Measurements from ENCODE around the gene PCDHB3. TPM values are rescaled to one million over a fixed set of nuclear protein-coding genes. Genes with fewer than 3 reads are reported as not detected.
"Not testable (repeated sequence)": the region's sequence is repeated elsewhere in the genome, so short reads cannot be mapped to it uniquely, and the experiment has no call there.

The PCDHB3 gene
- polyA plus RNA-seq, 6 donors from 2014 or later: not detected

DNA sequence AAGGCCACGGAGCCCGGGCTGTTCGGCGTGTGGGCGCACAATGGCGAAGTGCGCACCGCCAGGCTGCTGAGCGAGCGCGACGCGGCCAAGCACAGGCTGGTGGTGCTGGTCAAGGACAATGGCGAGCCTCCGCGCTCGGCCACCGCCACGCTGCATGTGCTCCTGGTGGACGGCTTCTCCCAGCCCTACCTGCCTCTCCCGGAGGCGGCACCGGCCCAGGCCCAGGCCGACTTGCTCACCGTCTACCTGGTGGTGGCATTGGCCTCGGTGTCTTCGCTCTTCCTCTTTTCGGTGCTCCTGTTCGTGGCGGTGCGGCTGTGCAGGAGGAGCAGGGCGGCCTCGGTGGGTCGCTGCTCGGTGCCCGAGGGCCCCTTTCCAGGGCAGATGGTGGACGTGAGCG lies 2.2 kb downstream of the PCDHB3 start:
- not testable (repeated sequence) for H3K27ac Mint-ChIP-seq; H3K4me1 Mint-ChIP-seq; ATAC-seq (ENCODE audit: low read depth in 2 of 2); H3K4me3 Mint-ChIP-seq; DNase-seq
- Mint-ChIP-seq H3K36me3 (peaks cover 11 to 15% of the 10 kb centered on the region in 2 donors), H3K27me3 (peaks cover 26 to 41% (median 28%) of the 10 kb centered on the region in 3 donors), H3K9me3 (peaks cover 4 to 44% (median 22%) of the 10 kb centered on the region in 7 donors)

DNA sequence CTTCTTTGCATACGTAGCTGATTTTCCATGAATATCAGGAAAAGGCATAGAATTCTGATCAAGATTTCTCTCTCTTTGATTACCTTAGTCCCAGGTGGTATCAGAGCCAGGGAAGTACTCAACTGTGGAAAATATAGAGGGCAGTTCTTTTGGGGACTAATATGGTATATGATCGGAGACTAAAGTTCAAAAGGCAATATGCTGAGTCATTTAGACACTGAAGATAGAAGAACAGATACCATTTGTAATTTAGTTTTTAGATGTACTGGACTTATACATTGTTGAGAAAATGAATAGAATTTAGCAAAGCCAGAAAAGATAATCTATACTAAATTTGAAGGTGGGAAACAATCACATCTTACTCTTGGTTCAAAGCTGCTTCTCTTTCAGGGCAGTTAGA lies 5.1 kb downstream of the PCDHB3 start:
- Mint-ChIP-seq H3K9me3 (peaks cover 2 to 35% (median 21%) of the 10 kb centered on the region in 7 donors), H3K4me3 (no peak overlapping the region), H3K4me1 (peaks cover 0 to 2% (median 1%) of the 10 kb centered on the region in 3 donors), H3K27ac (no peak overlapping the region), H3K27me3 (peaks cover 7 to 28% (median 18%) of the 10 kb centered on the region in 3 donors), H3K36me3 (peaks cover 4 to 11% of the 10 kb centered on the region in 2 donors)
- DNase-seq (no peak), ATAC-seq (ENCODE audit: low read depth in 2 of 2) (no peak)

DNA sequence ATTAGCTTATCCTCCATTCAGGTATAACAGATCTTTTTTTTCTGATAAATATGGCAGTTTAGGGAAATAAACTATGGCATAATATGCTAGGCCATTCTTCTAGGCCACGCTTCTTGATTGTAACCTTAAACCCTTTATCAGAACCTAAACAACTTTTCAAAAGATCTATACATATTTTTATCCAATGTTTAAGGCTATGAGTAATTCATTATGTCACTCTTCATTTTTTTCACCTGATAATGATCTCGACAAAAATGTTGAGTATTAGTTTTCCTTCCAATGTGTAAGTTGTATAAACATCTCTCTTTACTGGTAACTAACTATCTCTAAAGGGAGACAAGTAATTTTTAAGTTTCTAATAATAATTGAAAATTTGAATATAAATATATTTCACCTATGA lies 19.0 kb downstream of the PCDHB3 start:
- ATAC-seq (ENCODE audit: low read depth in 2 of 2): no peak

DNA sequence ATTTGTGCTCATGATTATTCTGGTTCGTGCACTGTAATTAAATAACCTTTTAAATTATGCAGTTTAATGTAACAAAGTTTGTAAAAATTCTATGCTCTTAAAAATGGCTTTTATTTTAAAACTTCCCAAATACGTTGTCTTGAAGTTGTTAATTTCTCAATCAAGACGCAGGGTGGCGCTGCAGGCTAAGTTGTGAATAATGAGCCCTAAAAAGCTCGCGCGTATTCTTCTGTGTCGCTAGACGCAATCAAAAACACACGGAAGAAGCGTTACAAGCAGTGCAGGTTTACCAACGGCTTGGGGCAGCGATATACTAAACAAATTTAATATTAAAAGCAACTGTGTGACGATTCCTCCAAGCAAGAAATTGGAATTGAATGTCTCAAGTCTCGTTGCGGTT lies 21.3 kb downstream of the PCDHB3 start, which contains the start of gene PCDHB4:
Gene PCDHB4 (plus strand): TSS at position 256 of the 400 bp plus-strand sequence. CDS start 181 bp downstream, outside the sequence.
- Mint-ChIP-seq H3K4me3 (no peak within 1 kb of the TSS), H3K27me3 (peaks cover 7 to 23% (median 20%) of the 10 kb centered on the region in 3 donors), H3K36me3 (peaks cover 0 to 6% of the 10 kb centered on the region in 2 donors), H3K27ac (no peak within 1 kb of the TSS), H3K4me1 (no peaks in the 10 kb centered on the region), H3K9me3 (peaks cover 4 to 31% (median 15%) of the 10 kb centered on the region in 7 donors)
- ATAC-seq (ENCODE audit: low read depth in 2 of 2) (no peak), DNase-seq (no peak)

More for the DNA sequence above, 19.0 kb downstream of the PCDHB3 start:
- no peak for DNase-seq
- H3K36me3 Mint-ChIP-seq: peaks cover 4 to 16% of the 10 kb centered on the region in 2 donors
- peaks cover 7 to 23% (median 20%) of the 10 kb centered on the region in 3 donors for H3K27me3 Mint-ChIP-seq
- no peak overlapping the region for H3K27ac Mint-ChIP-seq
- H3K4me3 Mint-ChIP-seq: no peak overlapping the region
- no peaks in the 10 kb centered on the region for H3K4me1 Mint-ChIP-seq
- peaks cover 6 to 51% (median 33%) of the 10 kb centered on the region in 7 donors for H3K9me3 Mint-ChIP-seq

DNA sequence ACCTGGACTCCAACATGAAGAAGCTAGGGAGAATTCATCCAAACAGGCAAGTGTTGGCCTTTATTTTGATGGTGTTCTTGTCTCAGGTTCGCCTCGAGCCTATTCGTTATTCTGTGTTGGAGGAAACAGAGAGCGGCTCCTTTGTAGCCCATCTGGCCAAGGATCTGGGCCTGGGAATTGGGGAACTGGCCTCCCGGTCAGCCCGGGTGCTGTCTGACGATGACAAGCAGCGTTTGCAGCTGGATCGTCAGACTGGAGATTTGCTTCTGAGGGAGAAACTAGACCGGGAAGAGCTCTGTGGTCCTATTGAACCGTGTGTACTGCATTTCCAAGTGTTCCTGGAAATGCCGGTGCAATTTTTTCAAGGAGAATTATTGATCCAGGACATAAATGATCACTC lies 21.7 kb downstream of the PCDHB3 start:
- Mint-ChIP-seq H3K27ac (no peak overlapping the region), H3K4me3 (no peak overlapping the region), H3K9me3 (peaks cover 4 to 27% (median 12%) of the 10 kb centered on the region in 7 donors), H3K27me3 (peaks cover 7 to 23% (median 20%) of the 10 kb centered on the region in 3 donors), H3K36me3 (peaks cover 0 to 6% of the 10 kb centered on the region in 2 donors), H3K4me1 (no peaks in the 10 kb centered on the region)
- ATAC-seq (ENCODE audit: low read depth in 2 of 2) (no peak), DNase-seq (no peak)

DNA sequence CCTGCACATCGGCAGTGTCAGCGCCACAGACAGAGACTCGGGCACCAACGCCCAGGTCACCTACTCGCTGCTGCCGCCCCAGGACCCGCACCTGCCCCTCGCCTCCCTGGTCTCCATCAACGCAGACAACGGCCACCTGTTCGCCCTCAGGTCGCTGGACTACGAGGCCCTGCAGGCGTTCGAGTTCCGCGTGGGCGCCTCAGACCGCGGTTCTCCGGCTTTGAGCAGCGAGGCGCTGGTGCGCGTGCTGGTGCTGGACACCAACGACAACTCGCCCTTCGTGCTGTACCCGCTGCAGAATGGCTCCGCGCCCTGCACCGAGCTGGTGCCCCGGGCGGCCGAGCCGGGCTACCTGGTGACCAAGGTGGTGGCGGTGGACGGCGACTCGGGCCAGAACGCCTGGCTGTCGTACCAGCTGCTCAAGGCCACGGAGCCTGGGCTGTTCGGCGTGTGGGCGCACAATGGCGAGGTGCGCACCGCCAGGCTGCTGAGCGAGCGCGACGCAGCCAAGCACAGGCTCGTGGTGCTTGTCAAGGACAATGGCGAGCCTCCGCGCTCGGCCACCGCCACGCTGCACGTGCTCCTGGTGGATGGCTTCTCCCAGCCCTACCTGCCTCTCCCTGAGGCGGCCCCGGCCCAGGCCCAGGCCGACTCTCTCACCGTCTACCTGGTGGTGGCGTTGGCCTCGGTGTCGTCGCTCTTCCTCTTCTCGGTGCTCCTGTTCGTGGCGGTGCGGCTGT lies 23.3 kb downstream of the PCDHB3 start:
- H3K36me3 Mint-ChIP-seq; DNase-seq; H3K4me1 Mint-ChIP-seq; ATAC-seq (ENCODE audit: low read depth in 2 of 2); H3K4me3 Mint-ChIP-seq: not testable (repeated sequence)
- Mint-ChIP-seq H3K27me3 (peaks cover 10 to 25% (median 23%) of the 10 kb centered on the region in 3 donors), H3K9me3 (peaks cover 4 to 27% (median 11%) of the 10 kb centered on the region in 7 donors), H3K27ac (peak overlapping the region in 1 of 6 donors; percentile 52)

DNA sequence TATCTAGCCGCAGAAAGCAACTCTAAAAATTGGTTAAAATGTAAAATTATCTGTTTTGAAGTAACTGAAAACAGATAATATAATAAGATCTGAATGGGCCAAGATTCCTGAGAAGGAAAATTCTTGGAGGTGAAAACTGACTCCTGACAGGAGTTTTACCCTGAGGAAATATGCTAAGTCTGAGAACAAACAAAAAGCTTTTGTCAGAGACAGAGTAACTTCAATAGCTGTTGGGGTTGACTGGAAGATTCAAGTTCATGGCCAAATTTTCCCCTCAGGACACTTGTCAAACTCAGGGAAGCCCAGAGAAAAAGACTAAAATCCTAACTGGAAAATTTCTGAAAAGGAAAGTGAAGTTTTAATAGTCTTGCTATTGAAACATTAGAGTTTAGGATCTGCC lies 27.0 kb downstream of the PCDHB3 start:
- Mint-ChIP-seq H3K4me3 (no peak overlapping the region), H3K27ac (no peak overlapping the region), H3K36me3 (peaks cover 0 to 6% of the 10 kb centered on the region in 2 donors), H3K9me3 (peaks cover 4 to 19% (median 13%) of the 10 kb centered on the region in 7 donors), H3K27me3 (peaks cover 13 to 19% (median 14%) of the 10 kb centered on the region in 3 donors), H3K4me1 (no peaks in the 10 kb centered on the region)
- ATAC-seq (ENCODE audit: low read depth in 2 of 2) (no peak), DNase-seq (no peak)

DNA sequence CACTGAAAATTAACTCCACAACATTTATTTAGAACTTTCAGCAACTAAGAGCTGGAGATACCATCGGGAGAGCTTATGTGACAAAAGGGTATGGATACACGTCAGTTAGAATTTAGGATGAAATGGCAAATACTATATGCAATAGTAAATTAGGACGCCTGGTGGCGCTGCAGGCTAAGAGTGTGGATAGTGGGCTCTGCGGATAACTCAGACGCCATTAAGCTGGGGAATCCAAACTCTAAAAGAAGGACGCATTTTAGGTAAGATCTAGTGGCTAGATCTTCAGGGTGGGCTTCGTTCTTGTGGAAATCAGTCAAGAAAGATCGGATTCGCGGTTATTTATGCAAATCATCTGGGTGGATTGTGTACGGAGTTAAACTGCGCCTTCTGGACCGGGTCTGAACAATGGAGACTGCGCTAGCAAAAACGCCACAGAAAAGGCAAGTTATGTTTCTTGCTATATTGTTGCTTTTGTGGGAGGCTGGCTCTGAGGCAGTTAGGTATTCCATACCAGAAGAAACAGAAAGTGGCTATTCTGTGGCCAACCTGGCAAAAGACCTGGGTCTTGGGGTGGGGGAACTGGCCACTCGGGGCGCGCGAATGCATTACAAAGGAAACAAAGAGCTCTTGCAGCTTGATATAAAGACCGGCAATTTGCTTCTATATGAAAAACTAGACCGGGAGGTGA lies 34.9 kb downstream of the PCDHB3 start, which contains the start of gene PCDHB5:
Gene PCDHB5 (plus strand): TSS at position 177 of the 688 bp plus-strand sequence. CDS start 229 bp downstream, at position 406.
- H3K4me3 Mint-ChIP-seq: peak within 1 kb of the TSS in 3 of 8 donors; percentile 4 to 17 (median 14)
- no peak for DNase-seq
- ATAC-seq (ENCODE audit: low read depth in 2 of 2): no peak
- H3K36me3 Mint-ChIP-seq: peaks cover 15 to 16% of the 10 kb centered on the region in 2 donors
- H3K4me1 Mint-ChIP-seq: peaks cover 6 to 7% (median 7%) of the 10 kb centered on the region in 3 donors
- peaks cover 12 to 68% (median 38%) of the 10 kb centered on the region in 7 donors for H3K9me3 Mint-ChIP-seq
- H3K27ac Mint-ChIP-seq: peak within 1 kb of the TSS in 1 of 6 donors; percentile 72
- H3K27me3 Mint-ChIP-seq: peaks cover 17 to 25% (median 21%) of the 10 kb centered on the region in 3 donors

DNA sequence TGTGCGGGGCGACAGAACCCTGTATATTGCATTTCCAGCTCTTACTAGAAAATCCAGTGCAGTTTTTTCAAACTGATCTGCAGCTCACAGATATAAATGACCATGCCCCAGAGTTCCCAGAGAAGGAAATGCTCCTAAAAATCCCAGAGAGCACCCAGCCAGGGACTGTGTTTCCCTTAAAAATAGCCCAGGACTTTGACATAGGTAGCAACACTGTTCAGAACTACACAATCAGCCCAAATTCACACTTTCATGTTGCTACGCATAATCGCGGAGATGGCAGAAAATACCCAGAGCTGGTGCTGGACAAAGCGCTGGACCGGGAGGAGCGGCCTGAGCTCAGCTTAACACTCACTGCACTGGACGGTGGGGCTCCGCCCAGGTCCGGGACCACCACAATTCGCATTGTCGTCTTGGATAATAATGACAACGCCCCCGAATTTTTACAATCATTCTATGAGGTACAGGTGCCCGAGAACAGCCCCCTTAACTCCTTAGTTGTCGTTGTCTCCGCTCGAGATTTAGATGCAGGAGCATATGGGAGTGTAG lies 35.5 kb downstream of the PCDHB3 start:
- peaks cover 12 to 68% (median 37%) of the 10 kb centered on the region in 7 donors for H3K9me3 Mint-ChIP-seq
- DNase-seq (no peak), ATAC-seq (ENCODE audit: low read depth in 2 of 2) (no peak)
- H3K27ac Mint-ChIP-seq: no peak overlapping the region
- H3K4me1 Mint-ChIP-seq: peaks cover 6 to 7% (median 7%) of the 10 kb centered on the region in 3 donors
- peaks cover 15 to 16% of the 10 kb centered on the region in 2 donors for H3K36me3 Mint-ChIP-seq
- peak overlapping the region in 1 of 8 donors; percentile 14 for H3K4me3 Mint-ChIP-seq
- peaks cover 11 to 27% (median 21%) of the 10 kb centered on the region in 3 donors for H3K27me3 Mint-ChIP-seq

DNA sequence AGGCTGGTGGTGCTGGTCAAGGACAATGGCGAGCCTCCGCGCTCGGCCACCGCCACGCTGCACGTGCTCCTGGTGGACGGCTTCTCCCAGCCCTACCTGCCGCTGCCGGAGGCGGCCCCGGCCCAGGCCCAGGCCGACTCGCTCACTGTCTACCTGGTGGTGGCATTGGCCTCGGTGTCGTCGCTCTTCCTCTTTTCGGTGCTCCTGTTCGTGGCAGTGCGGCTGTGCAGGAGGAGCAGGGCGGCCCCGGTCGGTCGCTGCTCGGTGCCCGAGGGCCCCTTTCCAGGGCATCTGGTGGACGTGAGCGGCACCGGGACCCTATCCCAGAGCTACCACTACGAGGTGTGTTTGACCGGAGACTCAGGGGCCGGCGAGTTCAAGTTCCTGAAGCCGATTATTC lies 37.1 kb downstream of the PCDHB3 start:
- Mint-ChIP-seq H3K36me3 (peaks cover 15 to 16% of the 10 kb centered on the region in 2 donors), H3K9me3 (peaks cover 12 to 63% (median 35%) of the 10 kb centered on the region in 7 donors), H3K27me3 (peaks cover 17 to 32% (median 22%) of the 10 kb centered on the region in 3 donors)
- not testable (repeated sequence) for H3K27ac Mint-ChIP-seq; H3K4me3 Mint-ChIP-seq; ATAC-seq (ENCODE audit: low read depth in 2 of 2); H3K4me1 Mint-ChIP-seq; DNase-seq

DNA sequence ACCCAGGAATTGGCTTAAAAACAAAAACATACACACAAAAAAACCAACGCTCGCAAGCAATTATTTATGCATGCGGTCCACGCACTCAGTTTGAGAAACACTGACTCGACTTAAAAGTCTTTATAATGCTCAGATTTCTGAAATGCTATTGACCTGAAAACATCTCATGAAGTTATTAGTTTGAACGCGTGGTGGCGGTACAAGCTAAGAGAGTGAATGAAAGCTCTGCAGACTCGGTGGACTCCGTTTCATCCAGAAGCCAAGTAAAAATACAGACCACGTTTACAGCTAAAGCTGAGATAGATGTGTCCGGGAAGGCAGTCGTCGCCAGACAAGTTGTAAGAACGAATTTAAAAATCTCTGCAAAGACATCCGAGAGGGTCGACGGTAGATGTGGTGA lies 49.5 kb downstream of the PCDHB3 start, which contains the start of gene PCDHB6:
Gene PCDHB6 (plus strand): TSS at position 246 of the 400 bp plus-strand sequence. CDS start 201 bp downstream, outside the sequence.
- Mint-ChIP-seq H3K9me3 (peaks cover 4 to 40% (median 23%) of the 10 kb centered on the region in 7 donors), H3K36me3 (peaks cover 3 to 7% of the 10 kb centered on the region in 2 donors), H3K27ac (no peak within 1 kb of the TSS), H3K4me3 (peak within 1 kb of the TSS in 3 of 8 donors; percentile 47 to 56 (median 56)), H3K27me3 (peaks cover 24 to 44% (median 31%) of the 10 kb centered on the region in 3 donors), H3K4me1 (peaks cover 0 to 5% (median 5%) of the 10 kb centered on the region in 3 donors)
- no peak for ATAC-seq (ENCODE audit: low read depth in 2 of 2)
- DNase-seq: no peak

DNA sequence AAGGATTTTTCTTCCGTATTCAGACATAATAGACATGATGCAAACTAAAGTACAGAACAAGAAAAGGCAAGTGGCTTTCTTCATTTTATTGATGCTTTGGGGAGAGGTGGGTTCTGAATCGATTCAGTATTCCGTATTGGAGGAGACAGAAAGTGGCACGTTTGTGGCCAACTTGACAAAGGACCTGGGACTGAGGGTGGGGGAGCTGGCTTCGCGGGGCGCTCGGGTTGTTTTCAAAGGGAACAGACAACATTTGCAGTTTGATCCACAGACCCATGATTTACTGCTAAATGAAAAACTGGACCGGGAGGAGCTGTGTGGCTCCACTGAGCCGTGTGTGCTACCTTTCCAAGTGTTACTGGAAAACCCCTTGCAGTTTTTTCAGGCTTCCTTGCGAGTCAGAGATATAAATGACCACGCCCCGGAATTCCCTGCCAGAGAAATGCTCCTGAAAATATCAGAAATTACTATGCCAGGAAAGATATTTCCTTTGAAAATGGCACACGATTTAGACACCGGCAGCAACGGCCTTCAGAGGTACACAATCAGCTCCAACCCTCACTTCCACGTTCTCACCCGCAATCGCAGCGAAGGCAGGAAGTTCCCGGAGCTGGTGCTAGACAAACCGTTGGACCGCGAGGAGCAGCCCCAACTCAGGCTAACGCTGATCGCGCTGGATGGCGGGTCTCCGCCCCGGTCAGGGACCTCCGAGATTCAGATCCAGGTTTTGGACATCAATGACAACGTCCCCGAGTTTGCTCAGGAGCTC lies 50.1 kb downstream of the PCDHB3 start:
- H3K27me3 Mint-ChIP-seq: peaks cover 28 to 47% (median 35%) of the 10 kb centered on the region in 3 donors

More for the DNA sequence above, 50.1 kb downstream of the PCDHB3 start:
- Mint-ChIP-seq H3K9me3 (peaks cover 4 to 43% (median 23%) of the 10 kb centered on the region in 7 donors), H3K4me3 (peak overlapping the region in 2 of 8 donors; percentile 47 to 56), H3K36me3 (peaks cover 3 to 7% of the 10 kb centered on the region in 2 donors), H3K27ac (no peak overlapping the region), H3K4me1 (peaks cover 0 to 5% (median 5%) of the 10 kb centered on the region in 3 donors)
- DNase-seq: no peak
- no peak for ATAC-seq (ENCODE audit: low read depth in 2 of 2)
